ENCODE data around the gene CLIP1. TPM values are rescaled to one million over a fixed set of nuclear protein-coding genes. Genes with fewer than 3 reads are reported as not detected.

The CLIP1 gene
- total and polyA plus RNA-seq, 2 of the 4 experiments (the other 2 are of a cell fraction), result 38.0 to 54.8 TPM

- Histone ChIP-seq H4K8ac (ENCODE audit: low read depth in 2 of 2, low read length in 2 of 2) (no peak overlapping the region), H3K4ac (ENCODE audit: low read depth, low read length) (no peak overlapping the region)
These were observed 172.4 kb downstream of the CLIP1 start for GRCh38 chr12:122250047-122250446.

More at GRCh38 chr12:122250047-122250446, 172.4 kb downstream of the CLIP1 start:
- Histone ChIP-seq H3K14ac (replicated peaks; ENCODE audit: low read depth, low read length) (no peak overlapping the region), H4K91ac (ENCODE audit: insufficient read depth, low read depth, low read length) (no peak overlapping the region), H2AK5ac (ENCODE audit: low read depth, low read length) (no peak overlapping the region), H3K4me3 (ENCODE audit: insufficient read depth, low read depth, low read length) (no peak overlapping the region), H3K18ac (ENCODE audit: low read depth, low read length) (no peak overlapping the region), H2BK5ac (ENCODE audit: low read depth, low read length, poor library complexity, severe bottlenecking) (no peak overlapping the region), H2BK15ac (ENCODE audit: low read depth, low read length) (no peak overlapping the region), H3K23ac (ENCODE audit: low read depth, low read length) (no peak overlapping the region), H4K20me1 (ENCODE audit: insufficient read depth, low read length) (no peaks in the 10 kb centered on the region), H3K56ac (ENCODE audit: extremely low read depth, insufficient read depth, low read length) (no peak overlapping the region), H3K4me1 (ENCODE audit: control insufficient read depth, insufficient read depth, low read length) (no peaks in the 10 kb centered on the region), H3K27me3 (ENCODE audit: control insufficient read depth, insufficient read depth, low read length) (no peaks in the 10 kb centered on the region), H2AK9ac (replicated peaks; ENCODE audit: low read depth, low read length, poor library complexity) (no peak overlapping the region), H4K5ac (ENCODE audit: low read depth, low read length) (no peak overlapping the region), H3K9me3 (ENCODE audit: control insufficient read depth, insufficient read depth, low read length) (no peaks in the 10 kb centered on the region), H3K79me1 (ENCODE audit: low read depth in 1 of 2, low read length in 2 of 2) (peaks cover 0 to 3% of the 10 kb centered on the region in 2 experiments; a peak in 3 of 4 replicates), H3K4me2 (ENCODE audit: low read depth, low read length) (no peak overlapping the region), H2BK120ac (ENCODE audit: low read depth, low read length) (no peak overlapping the region), H3K36me3 (ENCODE audit: control insufficient read depth, insufficient read depth, low read length) (peaks cover 19% of the 10 kb centered on the region), H2BK20ac (ENCODE audit: low read depth, low read length) (no peak overlapping the region), H3K9ac (ENCODE audit: low read depth, low read length) (no peak overlapping the region), H3K27ac (ENCODE audit: insufficient read depth, low read length) (no peak overlapping the region), H3K9me1 (ENCODE audit: insufficient read depth, low read length) (peaks cover 5% of the 10 kb centered on the region; the same call in 1 of the 2 replicates), H2AFZ (replicated peaks; ENCODE audit: low read length, poor library complexity) (no peak overlapping the region)
- in situ Hi-C loops (cut with MboI; ENCODE audit: low sequenced_read_pairs), result no loop called here
- ATAC-seq (ENCODE audit: low read depth), result no peak
- no peak for DNase-seq
- BruUV-seq (replicated peaks), result no TSS peak
- dilution Hi-C loops (cut with HindIII; ENCODE audit: low sequenced_read_pairs, unreplicated experiment), result no loop called here
- intact Hi-C loops (cut with micrococcal nuclease), result no loop called here
- POLR2A ChIA-PET (ENCODE audit: unreplicated experiment), result no interaction called here
- CTCF ChIA-PET, result no interaction called here
- TF ChIP-seq RFX5 (IDR thresholded peaks at IDR 0.05; ENCODE audit: low read depth, low read length) (no peak), ELK1 (IDR thresholded peaks at IDR 0.05; ENCODE audit: borderline replicate concordance, low read depth, low read length) (no peak), MAFK (IDR thresholded peaks at IDR 0.05; ENCODE audit: low read depth, low read length) (no peak), POLR2A (IDR thresholded peaks at IDR 0.05; ENCODE audit: low read depth, low read length) (no peak), CHD1 (IDR thresholded peaks at IDR 0.05; ENCODE audit: low read depth, low read length) (no peak), MAZ (IDR thresholded peaks at IDR 0.05; ENCODE audit: borderline replicate concordance, low read depth, low read length) (no peak), CEBPB (IDR thresholded peaks at IDR 0.05; ENCODE audit: low read depth, low read length) (no peak), NFE2L2 (IDR thresholded peaks at IDR 0.05; ENCODE audit: low read depth, low read length) (no peak), RAD21 (IDR thresholded peaks at IDR 0.05; ENCODE audit: low read length) (no peak)
- 100% methylated on average over 5 of the region's 6 CpGs; no CpG with 5 or more reads in 1 of the 2 experiments for WGBS, 2 experiments (ENCODE audit: extremely low coverage in 2 of 2, insufficient read length in 1 of 2)

Measured in IMR-90 (cell line).